MM.1S (cell line): ENCODE results near the gene IQCF6.
A peak's percentile ranks its signal among the peaks of the same experiment; 100 is the strongest.

Experiments used
- DNase-seq: peaks from one replicate; pipeline ENCODE4 v3.0.0-alpha.2; 2015
- H2AFZ ChIP-seq: fragments of 300-600 bp; sonication (generic); 2 replicates; pipeline ENCODE4 v1.6.0; 2016; ENCODE audit warnings: antibody characterized with exemption, low read length
- H3F3A ChIP-seq: fragments of 300-600 bp; sonication (generic); 2 replicates; pipeline ENCODE4 v1.6.1; 2016; ENCODE audit warnings: mild to moderate bottlenecking, antibody characterized with exemption, low read length, moderate library complexity, mixed read lengths; ENCODE audit not compliant: insufficient read depth
- H3K27ac ChIP-seq: fragments of 300-600 bp; sonication (generic); 2 replicates; pipeline ENCODE4 v1.5.1; 2016; ENCODE audit warnings: mild to moderate bottlenecking, low read length
- H3K27me3 ChIP-seq: fragments of 300-600 bp; sonication (generic); replicated peaks from 2 replicates; pipeline ENCODE4 v1.6.0; 2016; ENCODE audit warnings: low read length; ENCODE audit not compliant: insufficient read depth
- H3K36me3 ChIP-seq: fragments of 300-600 bp; sonication (generic); replicated peaks from 2 replicates; pipeline ENCODE4 v1.6.1; 2016; ENCODE audit warnings: mild to moderate bottlenecking, low read length, mixed read lengths; ENCODE audit not compliant: insufficient read depth
- H3K4me1 ChIP-seq: fragments of 300-600 bp; sonication (generic); 2 replicates; pipeline ENCODE4 v1.6.1; 2016; ENCODE audit warnings: low read length, mixed read lengths
- H3K4me2 ChIP-seq: fragments of 300-600 bp; sonication (generic); 2 replicates; pipeline ENCODE4 v1.6.0; 2016; ENCODE audit warnings: low read depth, low read length
- H3K4me3 ChIP-seq: fragments of 300-600 bp; sonication (generic); 2 replicates; pipeline ENCODE4 v1.5.1; 2016; ENCODE audit warnings: low read length, mixed read lengths
- H3K79me2 ChIP-seq: fragments of 300-600 bp; sonication (generic); 2 replicates; pipeline ENCODE4 v1.6.1; 2016; ENCODE audit warnings: mixed run types, low read length, mixed read lengths
- H3K9ac ChIP-seq: fragments of 300-600 bp; sonication (generic); 2 replicates; pipeline ENCODE4 v1.6.1; 2016; ENCODE audit warnings: low read length, mixed read lengths
- H3K9me2 ChIP-seq: fragments of 300-600 bp; sonication (generic); replicated peaks from 2 replicates; pipeline ENCODE4 v1.6.1; 2016; ENCODE audit warnings: mild to moderate bottlenecking, low read length, mixed read lengths; ENCODE audit not compliant: insufficient read depth
- H3K9me3 ChIP-seq: fragments of 300-600 bp; sonication (generic); replicated peaks from 2 replicates; pipeline ENCODE4 v1.6.1; 2016; ENCODE audit warnings: mild to moderate bottlenecking, low read length, mixed read lengths; ENCODE audit not compliant: insufficient read depth
- H4K20me1 ChIP-seq: fragments of 300-600 bp; sonication (generic); 2 replicates; pipeline ENCODE4 v1.6.1; 2016; ENCODE audit warnings: mild to moderate bottlenecking, low read length, moderate library complexity, mixed read lengths; ENCODE audit not compliant: insufficient read depth
- CTCF ChIP-seq: fragments of 300-600 bp; sonication (generic); IDR thresholded peaks from 2 replicates; pipeline ENCODE4 v1.5.1; 2016; ENCODE audit warnings: antibody characterized with exemption, low read length, mixed read lengths
- EZH2 ChIP-seq: fragments of 300-600 bp; sonication (generic); optimal IDR thresholded peaks from 2 replicates; pipeline ENCODE3; 2017; ENCODE audit warnings: low read depth, mild to moderate bottlenecking, antibody characterized with exemption, low read length, mixed read lengths
- EZH2phosphoT487 ChIP-seq: fragments of 300-600 bp; sonication (generic); IDR thresholded peaks from 2 replicates; pipeline ENCODE4 v1.6.1; 2018; ENCODE audit warnings: antibody characterized with exemption, low read length

Gene IQCF6

GRCh38 chr3:51739110-51739509 lies 39.9 kb downstream of the IQCF6 start:
- H3K27ac ChIP-seq = no peak overlapping the region
- no peak overlapping the region for H2AFZ ChIP-seq
- no peak overlapping the region for H3K4me2 ChIP-seq
- no peaks in the 10 kb centered on the region for H3F3A ChIP-seq
- H3K4me1 ChIP-seq = no peaks in the 10 kb centered on the region
- no peaks in the 10 kb centered on the region for H3K9me3 ChIP-seq
- H3K27me3 ChIP-seq = no peaks in the 10 kb centered on the region
- no peak for DNase-seq
- no peaks in the 10 kb centered on the region for H3K79me2 ChIP-seq
- H3K36me3 ChIP-seq = no peaks in the 10 kb centered on the region
- no peak overlapping the region for H3K4me3 ChIP-seq
- no peaks in the 10 kb centered on the region for H4K20me1 ChIP-seq
- no peak for TF ChIP-seq EZH2phosphoT487
- TF ChIP-seq EZH2 = no peak
- no peak for TF ChIP-seq CTCF
- H3K9ac ChIP-seq = no peak overlapping the region
- H3K9me2 ChIP-seq = no peaks in the 10 kb centered on the region

DNA sequence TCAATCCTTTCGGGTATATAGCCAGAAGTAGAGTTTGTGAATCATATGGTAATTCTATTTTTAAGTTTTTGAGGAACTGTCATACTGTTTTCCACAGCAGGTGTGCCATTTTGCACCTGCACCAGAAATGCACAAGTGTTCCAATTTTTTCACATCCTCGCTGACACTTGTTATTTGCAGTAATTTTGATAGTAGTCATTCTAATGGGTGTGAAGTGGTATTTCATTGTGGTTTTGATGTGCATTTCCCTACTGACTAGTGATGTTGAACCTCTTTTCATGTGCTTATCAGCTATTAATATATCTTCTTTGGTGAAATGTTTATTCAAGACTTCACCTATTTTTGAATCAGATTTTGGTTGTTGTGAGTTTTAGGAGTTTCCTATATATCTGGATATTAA lies 43.1 kb downstream of the IQCF6 start:
- Histone ChIP-seq H2AFZ (no peak overlapping the region), H3K4me3 (no peak overlapping the region), H3K36me3 (no peaks in the 10 kb centered on the region), H3K27me3 (no peaks in the 10 kb centered on the region), H3K4me1 (no peaks in the 10 kb centered on the region), H3K27ac (no peak overlapping the region), H3K9me3 (no peaks in the 10 kb centered on the region), H4K20me1 (no peaks in the 10 kb centered on the region), H3K9me2 (no peaks in the 10 kb centered on the region), H3K79me2 (no peaks in the 10 kb centered on the region), H3F3A (no peaks in the 10 kb centered on the region), H3K9ac (no peak overlapping the region), H3K4me2 (no peak overlapping the region)
- DNase-seq = no peak
- TF ChIP-seq EZH2 (no peak), CTCF (no peak), EZH2phosphoT487 (no peak)

DNA sequence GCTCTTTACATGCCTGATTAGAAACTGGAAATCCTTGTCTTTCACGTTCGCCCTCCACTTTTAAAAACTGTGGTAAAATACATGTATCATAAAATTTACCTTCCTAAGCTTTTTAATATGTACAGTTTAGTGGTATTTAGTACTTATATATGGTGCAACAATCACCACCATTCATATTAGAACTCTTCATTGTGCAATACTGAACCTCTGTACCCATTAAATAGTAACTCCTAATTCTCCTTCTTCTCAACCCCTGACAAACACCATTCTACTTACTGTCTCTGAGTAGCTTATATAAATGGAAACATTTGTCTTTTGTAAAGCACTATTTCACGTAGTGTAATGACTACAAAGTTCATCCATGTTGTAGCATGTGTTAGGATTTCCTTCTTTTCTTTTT lies 44.0 kb downstream of the IQCF6 start:
- Histone ChIP-seq H4K20me1 (no peaks in the 10 kb centered on the region), H3K27me3 (no peaks in the 10 kb centered on the region), H3K4me3 (no peak overlapping the region), H3K36me3 (no peaks in the 10 kb centered on the region), H3K9ac (no peak overlapping the region), H3F3A (no peaks in the 10 kb centered on the region), H3K27ac (no peak overlapping the region), H3K4me2 (peak overlapping the region; percentile 12; the same call in 1 of the 2 replicates), H2AFZ (no peak overlapping the region), H3K79me2 (no peaks in the 10 kb centered on the region), H3K4me1 (no peaks in the 10 kb centered on the region), H3K9me3 (no peaks in the 10 kb centered on the region), H3K9me2 (no peaks in the 10 kb centered on the region)
- TF ChIP-seq EZH2 (no peak), CTCF (no peak), EZH2phosphoT487 (no peak)
- no peak for DNase-seq
